Hematopoietic multipotent progenitor cell (in vitro differentiated cells): ENCODE data around the gene UPF2. TPM values are rescaled to one million over a fixed set of nuclear protein-coding genes. Genes with fewer than 3 reads are reported as not detected.
"Not testable (repeated sequence)": the region's sequence is repeated elsewhere in the genome, so short reads cannot be mapped to it uniquely, and the experiment has no call there.

ENCODE experiments used
- DNase-seq, 3 donors: peaks; one replicate each; pipeline ENCODE4 v3.0.0-alpha.2; 2011 to 2015; ENCODE audit warnings: low read depth in 2 of 3, low spot score in 2 of 3
- total RNA-seq: library from RNA; depleted of rRNA; stranded (reverse); fragments of >200 nt; gene quantifications from one replicate; pipeline ENCODE4 v1.2.3, GENCODE V29; 2012

UPF2 gene
- total RNA-seq, 1 donor = 12.1 TPM

GRCh38 chr10:12045596-12045995 is 3.0 kb upstream of the UPF2 start:
- DNase-seq = no peak

GRCh38 chr10:12042409-12042796 is 206 bp downstream of the UPF2 start:
- peak in 2 of 3 donors; percentile 43 to 65 for DNase-seq

GRCh38 chr10:12041766-12042408 is 722 bp downstream of the UPF2 start:
- peak in 2 of 3 donors; percentile 5 to 24 for DNase-seq

GRCh38 chr10:12036073-12036655 is 6.4 kb downstream of the UPF2 start:
- DNase-seq = no peak

- no peak for DNase-seq
Observed at GRCh38 chr10:12031404-12031803, 11.2 kb downstream of the UPF2 start.

GRCh38 chr10:12027539-12027938 is 15.1 kb downstream of the UPF2 start:
- no peak for DNase-seq

- DNase-seq = no peak
Observed at GRCh38 chr10:12025591-12025990, 17.0 kb downstream of the UPF2 start.

- no peak for DNase-seq
Observed at GRCh38 chr10:12022580-12023257, 19.9 kb downstream of the UPF2 start.

- peak in 1 of 3 donors; percentile 19 for DNase-seq
Observed at GRCh38 chr10:12020574-12020973, 22.0 kb downstream of the UPF2 start.

- no peak for DNase-seq
Observed at GRCh38 chr10:12019283-12019971, 23.2 kb downstream of the UPF2 start.

- DNase-seq = no peak
Observed at GRCh38 chr10:12018438-12019282, 23.9 kb downstream of the UPF2 start.

GRCh38 chr10:12013926-12014325 is 28.7 kb downstream of the UPF2 start:
- no peak for DNase-seq

- DNase-seq = not testable (repeated sequence)
Observed at GRCh38 chr10:12013391-12013790, 29.2 kb downstream of the UPF2 start.

GRCh38 chr10:12010353-12010752 is 32.3 kb downstream of the UPF2 start:
- DNase-seq = no peak

- DNase-seq = not testable (repeated sequence)
Observed at GRCh38 chr10:12008842-12009241, 33.8 kb downstream of the UPF2 start.

GRCh38 chr10:12006671-12007070 is 35.9 kb downstream of the UPF2 start:
- DNase-seq = no peak

GRCh38 chr10:11993834-11994468 is 48.7 kb downstream of the UPF2 start:
- DNase-seq = peak in 2 of 3 donors; percentile 33 to 68

- no peak for DNase-seq
Observed at GRCh38 chr10:11988924-11989323, 53.7 kb downstream of the UPF2 start.

GRCh38 chr10:11986593-11987216 is 55.9 kb downstream of the UPF2 start:
- DNase-seq = peak; percentile 33 to 89 (median 84)

- DNase-seq = no peak
Observed at GRCh38 chr10:11982253-11982652, 60.4 kb downstream of the UPF2 start.
